Measurements from ENCODE around the gene EHD1. TPM values are rescaled to one million over a fixed set of nuclear protein-coding genes. Genes with fewer than 3 reads are reported as not detected.

EHD1 gene
- total and polyA plus RNA-seq, 2 donors (not counting 1 experiment from before 2014, with no cell fraction given), result 71.3 to 240 TPM

DNA sequence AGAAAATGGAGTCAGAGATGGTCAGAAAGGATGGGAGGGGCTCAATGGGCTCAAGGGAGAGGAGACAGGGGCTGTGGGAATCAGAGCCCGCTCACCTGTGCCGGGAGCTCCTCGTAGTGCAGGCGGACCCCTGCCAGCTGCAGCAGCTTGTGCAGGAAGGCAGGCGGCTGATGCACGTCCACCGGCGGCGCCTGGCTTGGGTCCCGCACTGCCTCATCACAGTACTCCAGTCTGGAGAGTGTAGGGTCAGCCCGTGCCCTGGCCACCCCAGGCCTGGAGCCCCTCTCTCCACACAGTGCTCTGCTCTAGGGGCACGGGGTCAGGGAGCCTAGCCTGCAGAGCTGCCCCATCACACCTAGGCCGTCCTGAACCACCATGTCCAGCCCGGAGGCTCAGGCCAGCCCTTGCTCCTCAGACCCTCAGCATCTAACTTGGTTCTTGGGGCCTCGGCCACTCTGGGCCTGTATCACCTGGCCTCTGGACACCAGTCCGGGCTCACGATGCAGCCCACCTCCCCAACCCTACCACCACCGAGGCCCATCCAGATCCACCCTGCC lies 34.8 kb upstream of the EHD1 start:
- Histone ChIP-seq H3K27me3 (ENCODE audit: control insufficient read depth, insufficient read depth, low read length) (no peaks in the 10 kb centered on the region), H3K27ac (ENCODE audit: insufficient read depth, low read length) (no peak overlapping the region), H3K9me3 (ENCODE audit: control insufficient read depth, insufficient read depth, low read depth, low read length) (no peaks in the 10 kb centered on the region), H3K79me2 (ENCODE audit: control insufficient read depth, insufficient read depth, low read length) (peaks cover 10% of the 10 kb centered on the region), H3K4me1 (ENCODE audit: control insufficient read depth, extremely low read depth, insufficient read depth, low read length) (no peaks in the 10 kb centered on the region), H4K20me1 (ENCODE audit: control insufficient read depth, extremely low read depth, insufficient read depth, low read length) (no peaks in the 10 kb centered on the region), H2AFZ (ENCODE audit: low read length) (no peak overlapping the region), H3K4me3 (replicated peaks in 1 of 4; ENCODE audit: control extremely low read depth in 1 of 4, insufficient read depth in 1 of 4, low read depth in 3 of 4, low read length in 4 of 4) (no peak overlapping the region), H3K9ac (ENCODE audit: insufficient read depth, low read length) (no peak overlapping the region), H3K36me3 (ENCODE audit: control insufficient read depth, insufficient read depth, low read length) (peaks cover 14% of the 10 kb centered on the region), H3K4me2 (ENCODE audit: extremely low read depth, insufficient read depth, low read length) (no peak overlapping the region)
- DNase-seq (ENCODE audit: low read depth in 2 of 2), result no peak
- TF ChIP-seq, protein P1, sequence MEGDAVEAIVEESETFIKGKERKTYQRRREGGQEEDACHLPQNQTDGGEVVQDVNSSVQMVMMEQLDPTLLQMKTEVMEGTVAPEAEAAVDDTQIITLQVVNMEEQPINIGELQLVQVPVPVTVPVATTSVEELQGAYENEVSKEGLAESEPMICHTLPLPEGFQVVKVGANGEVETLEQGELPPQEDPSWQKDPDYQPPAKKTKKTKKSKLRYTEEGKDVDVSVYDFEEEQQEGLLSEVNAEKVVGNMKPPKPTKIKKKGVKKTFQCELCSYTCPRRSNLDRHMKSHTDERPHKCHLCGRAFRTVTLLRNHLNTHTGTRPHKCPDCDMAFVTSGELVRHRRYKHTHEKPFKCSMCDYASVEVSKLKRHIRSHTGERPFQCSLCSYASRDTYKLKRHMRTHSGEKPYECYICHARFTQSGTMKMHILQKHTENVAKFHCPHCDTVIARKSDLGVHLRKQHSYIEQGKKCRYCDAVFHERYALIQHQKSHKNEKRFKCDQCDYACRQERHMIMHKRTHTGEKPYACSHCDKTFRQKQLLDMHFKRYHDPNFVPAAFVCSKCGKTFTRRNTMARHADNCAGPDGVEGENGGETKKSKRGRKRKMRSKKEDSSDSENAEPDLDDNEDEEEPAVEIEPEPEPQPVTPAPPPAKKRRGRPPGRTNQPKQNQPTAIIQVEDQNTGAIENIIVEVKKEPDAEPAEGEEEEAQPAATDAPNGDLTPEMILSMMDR (conservative IDR thresholded peaks at IDR 0.05 in 1 of 2, IDR thresholded peaks at IDR 0.05 in 1 of 2; ENCODE audit: low read depth in 1 of 2, low read length in 2 of 2), result no peak
- no peak for TF ChIP-seq EZH2 (IDR thresholded peaks at IDR 0.05; ENCODE audit: low read length, missing control alignments)

DNA sequence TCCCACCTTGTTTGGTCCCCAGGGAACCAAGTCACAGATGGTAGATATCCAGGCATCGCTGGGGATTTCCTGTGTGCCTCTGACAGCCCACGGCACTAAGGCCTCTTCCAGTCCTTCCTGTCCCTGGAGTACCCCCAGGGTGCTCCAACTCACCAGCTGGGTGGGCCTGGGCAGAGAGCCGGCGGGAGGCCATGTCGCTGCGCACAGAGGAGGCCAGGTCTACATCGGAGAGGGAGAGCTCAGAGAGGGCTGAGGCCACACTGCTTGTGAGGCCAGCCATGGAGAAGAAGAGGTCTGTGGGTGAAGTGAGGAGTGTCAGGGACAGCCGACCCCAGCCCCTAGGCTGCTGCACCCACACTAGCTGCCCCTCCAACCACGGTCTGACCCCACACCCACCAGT lies 33.3 kb upstream of the EHD1 start:
- DNase-seq (ENCODE audit: low read depth in 2 of 2), result no peak
- no peaks in the 10 kb centered on the region for H3K4me1 ChIP-seq (ENCODE audit: control insufficient read depth, extremely low read depth, insufficient read depth, low read length)
- H3K36me3 ChIP-seq (ENCODE audit: control insufficient read depth, insufficient read depth, low read length), result peaks cover 17% of the 10 kb centered on the region
- H3K9ac ChIP-seq (ENCODE audit: insufficient read depth, low read length), result no peak overlapping the region
- no peak overlapping the region for H3K4me3 ChIP-seq (replicated peaks in 1 of 4; ENCODE audit: control extremely low read depth in 1 of 4, insufficient read depth in 1 of 4, low read depth in 3 of 4, low read length in 4 of 4)
- H3K27ac ChIP-seq (ENCODE audit: insufficient read depth, low read length), result no peak overlapping the region
- TF ChIP-seq EZH2 (IDR thresholded peaks at IDR 0.05; ENCODE audit: low read length, missing control alignments), result no peak
- TF ChIP-seq, protein P1 (conservative IDR thresholded peaks at IDR 0.05 in 1 of 2, IDR thresholded peaks at IDR 0.05 in 1 of 2; ENCODE audit: low read depth in 1 of 2, low read length in 2 of 2), result no peak
- no peak overlapping the region for H3K4me2 ChIP-seq (ENCODE audit: extremely low read depth, insufficient read depth, low read length)
- H3K9me3 ChIP-seq (ENCODE audit: control insufficient read depth, insufficient read depth, low read depth, low read length), result no peaks in the 10 kb centered on the region
- no peak overlapping the region for H2AFZ ChIP-seq (ENCODE audit: low read length)
- H3K27me3 ChIP-seq (ENCODE audit: control insufficient read depth, insufficient read depth, low read length), result no peaks in the 10 kb centered on the region
- H4K20me1 ChIP-seq (ENCODE audit: control insufficient read depth, extremely low read depth, insufficient read depth, low read length), result no peaks in the 10 kb centered on the region
- peaks cover 7% of the 10 kb centered on the region for H3K79me2 ChIP-seq (ENCODE audit: control insufficient read depth, insufficient read depth, low read length)

DNA sequence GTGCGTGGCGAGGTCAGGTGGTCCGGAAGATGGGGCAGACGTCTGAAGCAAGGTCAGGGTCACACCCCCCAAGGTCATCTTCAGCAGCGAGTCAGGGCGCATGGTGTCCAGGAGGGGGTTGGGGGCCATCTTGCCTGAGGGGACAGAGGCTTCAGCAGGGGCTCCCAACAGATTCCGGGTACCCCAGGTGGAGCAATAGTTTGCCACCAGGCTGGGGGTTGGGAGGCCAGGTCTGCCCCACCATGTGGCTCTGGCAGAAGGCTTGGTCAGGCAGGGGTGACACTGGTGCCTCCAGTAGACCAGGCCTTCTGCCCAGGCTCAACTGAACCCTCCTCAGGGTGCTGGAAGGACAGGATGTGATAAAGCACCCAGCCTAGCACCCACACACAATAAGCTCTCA lies 32.7 kb upstream of the EHD1 start:
- Histone ChIP-seq H2AFZ (ENCODE audit: low read length) (no peak overlapping the region), H3K79me2 (ENCODE audit: control insufficient read depth, insufficient read depth, low read length) (peaks cover 2% of the 10 kb centered on the region), H3K9me3 (ENCODE audit: control insufficient read depth, insufficient read depth, low read depth, low read length) (no peaks in the 10 kb centered on the region), H3K9ac (ENCODE audit: insufficient read depth, low read length) (no peak overlapping the region), H4K20me1 (ENCODE audit: control insufficient read depth, extremely low read depth, insufficient read depth, low read length) (no peaks in the 10 kb centered on the region), H3K27me3 (ENCODE audit: control insufficient read depth, insufficient read depth, low read length) (no peaks in the 10 kb centered on the region), H3K36me3 (ENCODE audit: control insufficient read depth, insufficient read depth, low read length) (peaks cover 19% of the 10 kb centered on the region), H3K4me2 (ENCODE audit: extremely low read depth, insufficient read depth, low read length) (no peak overlapping the region), H3K27ac (ENCODE audit: insufficient read depth, low read length) (no peak overlapping the region), H3K4me1 (ENCODE audit: control insufficient read depth, extremely low read depth, insufficient read depth, low read length) (no peaks in the 10 kb centered on the region), H3K4me3 (replicated peaks in 1 of 4; ENCODE audit: control extremely low read depth in 1 of 4, insufficient read depth in 1 of 4, low read depth in 3 of 4, low read length in 4 of 4) (no peak overlapping the region)
- no peak for DNase-seq (ENCODE audit: low read depth in 2 of 2)
- TF ChIP-seq, protein P1 (conservative IDR thresholded peaks at IDR 0.05 in 1 of 2, IDR thresholded peaks at IDR 0.05 in 1 of 2; ENCODE audit: low read depth in 1 of 2, low read length in 2 of 2), result no peak
- TF ChIP-seq EZH2 (IDR thresholded peaks at IDR 0.05; ENCODE audit: low read length, missing control alignments), result no peak

All from fibroblast of lung (primary cell).